MM.1S (cell line): ENCODE data around the gene DHRSX.
"Not testable (repeated sequence)": the region's sequence is repeated elsewhere in the genome, so short reads cannot be mapped to it uniquely, and the experiment has no call there.

Experiments used
- CTCF ChIP-seq: fragments of 300-600 bp; sonication (generic); IDR thresholded peaks from 2 replicates; pipeline ENCODE4 v1.5.1; 2016; ENCODE audit warnings: antibody characterized with exemption, low read length, mixed read lengths
- EZH2 ChIP-seq: fragments of 300-600 bp; sonication (generic); optimal IDR thresholded peaks from 2 replicates; pipeline ENCODE3; 2017; ENCODE audit warnings: low read depth, mild to moderate bottlenecking, antibody characterized with exemption, low read length, mixed read lengths
- EZH2phosphoT487 ChIP-seq: fragments of 300-600 bp; sonication (generic); IDR thresholded peaks from 2 replicates; pipeline ENCODE4 v1.6.1; 2018; ENCODE audit warnings: antibody characterized with exemption, low read length

- TF ChIP-seq CTCF, EZH2, EZH2phosphoT487: not testable (repeated sequence)
These were observed 29.6 kb downstream of the DHRSX start for GRCh38 chrX:2471126-2471525.
